ENCODE results near the gene COL12A1.

The COL12A1 gene

GRCh38 chr6:75211920-75212590 lies 6.2 kb upstream of the COL12A1 start:
- H3K9me3 ChIP-seq (ENCODE audit: control insufficient read depth, low read length) = no peaks in the 10 kb centered on the region
- peak overlapping the region; percentile 66 for H3K9ac ChIP-seq (ENCODE audit: low read length)
- peaks cover 48% of the 10 kb centered on the region for H3K4me1 ChIP-seq (ENCODE audit: control insufficient read depth, insufficient read depth, low read length)
- peak overlapping the region; percentile 9 for H3K4me3 ChIP-seq (ENCODE audit: low read length)
- H3K36me3 ChIP-seq (ENCODE audit: control insufficient read depth, insufficient read depth, low read length, severe bottlenecking) = no peaks in the 10 kb centered on the region
- H3K27me3 ChIP-seq (replicated peaks; ENCODE audit: control insufficient read depth, insufficient read depth, low read length) = no peaks in the 10 kb centered on the region
- DNase-seq (ENCODE audit: low read depth) = no peak

- Histone ChIP-seq H3K9ac (ENCODE audit: low read length) (peak overlapping the region; percentile 66), H3K4me1 (ENCODE audit: control insufficient read depth, insufficient read depth, low read length) (peaks cover 51% of the 10 kb centered on the region), H3K4me3 (ENCODE audit: low read length) (peak overlapping the region; percentile 24), H3K9me3 (ENCODE audit: control insufficient read depth, low read length) (no peaks in the 10 kb centered on the region), H3K36me3 (ENCODE audit: control insufficient read depth, insufficient read depth, low read length, severe bottlenecking) (no peaks in the 10 kb centered on the region), H3K27me3 (replicated peaks; ENCODE audit: control insufficient read depth, insufficient read depth, low read length) (no peaks in the 10 kb centered on the region)
- peak; percentile 95 for DNase-seq (ENCODE audit: low read depth)
Observed at GRCh38 chr6:75210885-75211739, 5.3 kb upstream of the COL12A1 start.

- no peaks in the 10 kb centered on the region for H3K36me3 ChIP-seq (ENCODE audit: control insufficient read depth, insufficient read depth, low read length, severe bottlenecking)
- no peak overlapping the region for H3K4me3 ChIP-seq (ENCODE audit: low read length)
- no peak for DNase-seq (ENCODE audit: low read depth)
- peaks cover 51% of the 10 kb centered on the region for H3K4me1 ChIP-seq (ENCODE audit: control insufficient read depth, insufficient read depth, low read length)
- H3K27me3 ChIP-seq (replicated peaks; ENCODE audit: control insufficient read depth, insufficient read depth, low read length) = no peaks in the 10 kb centered on the region
- H3K9me3 ChIP-seq (ENCODE audit: control insufficient read depth, low read length) = no peaks in the 10 kb centered on the region
- no peak overlapping the region for H3K9ac ChIP-seq (ENCODE audit: low read length)
Observed at GRCh38 chr6:75209184-75209723, 3.4 kb upstream of the COL12A1 start.

- Histone ChIP-seq H3K27me3 (replicated peaks; ENCODE audit: control insufficient read depth, insufficient read depth, low read length) (no peaks in the 10 kb centered on the region), H3K4me3 (ENCODE audit: low read length) (peak overlapping the region; percentile 91), H3K4me1 (ENCODE audit: control insufficient read depth, insufficient read depth, low read length) (peaks cover 53% of the 10 kb centered on the region), H3K9ac (ENCODE audit: low read length) (peak overlapping the region; percentile 94), H3K36me3 (ENCODE audit: control insufficient read depth, insufficient read depth, low read length, severe bottlenecking) (no peaks in the 10 kb centered on the region), H3K9me3 (ENCODE audit: control insufficient read depth, low read length) (no peaks in the 10 kb centered on the region)
- DNase-seq (ENCODE audit: low read depth) = peak; percentile 95
Observed at GRCh38 chr6:75208298-75209183, 2.7 kb upstream of the COL12A1 start.

- DNase-seq (ENCODE audit: low read depth) = peak; percentile 58
- no peaks in the 10 kb centered on the region for H3K27me3 ChIP-seq (replicated peaks; ENCODE audit: control insufficient read depth, insufficient read depth, low read length)
- peak overlapping the region; percentile 91 for H3K4me3 ChIP-seq (ENCODE audit: low read length)
- H3K36me3 ChIP-seq (ENCODE audit: control insufficient read depth, insufficient read depth, low read length, severe bottlenecking) = no peaks in the 10 kb centered on the region
- no peaks in the 10 kb centered on the region for H3K9me3 ChIP-seq (ENCODE audit: control insufficient read depth, low read length)
- peak overlapping the region; percentile 94 for H3K9ac ChIP-seq (ENCODE audit: low read length)
- H3K4me1 ChIP-seq (ENCODE audit: control insufficient read depth, insufficient read depth, low read length) = peaks cover 54% of the 10 kb centered on the region
Observed at GRCh38 chr6:75206576-75207342, 906 bp upstream of the COL12A1 start.

- peak overlapping the region; percentile 91 for H3K4me3 ChIP-seq (ENCODE audit: low read length)
Observed at GRCh38 chr6:75204959-75205775, 686 bp downstream of the COL12A1 start.

GRCh38 chr6:75204217-75204958 lies 1.5 kb downstream of the COL12A1 start:
- Histone ChIP-seq H3K9ac (ENCODE audit: low read length) (peak overlapping the region; percentile 94), H3K36me3 (ENCODE audit: control insufficient read depth, insufficient read depth, low read length, severe bottlenecking) (no peaks in the 10 kb centered on the region), H3K4me1 (ENCODE audit: control insufficient read depth, insufficient read depth, low read length) (peaks cover 68% of the 10 kb centered on the region), H3K9me3 (ENCODE audit: control insufficient read depth, low read length) (no peaks in the 10 kb centered on the region), H3K4me3 (ENCODE audit: low read length) (peak overlapping the region; percentile 91), H3K27me3 (replicated peaks; ENCODE audit: control insufficient read depth, insufficient read depth, low read length) (no peaks in the 10 kb centered on the region)
- DNase-seq (ENCODE audit: low read depth) = peak; percentile 96

More at GRCh38 chr6:75204959-75205775, 686 bp downstream of the COL12A1 start:
- DNase-seq (ENCODE audit: low read depth) = peak; percentile 85
- Histone ChIP-seq H3K27me3 (replicated peaks; ENCODE audit: control insufficient read depth, insufficient read depth, low read length) (no peaks in the 10 kb centered on the region), H3K9ac (ENCODE audit: low read length) (peak overlapping the region; percentile 94), H3K9me3 (ENCODE audit: control insufficient read depth, low read length) (no peaks in the 10 kb centered on the region), H3K4me1 (ENCODE audit: control insufficient read depth, insufficient read depth, low read length) (peaks cover 60% of the 10 kb centered on the region), H3K36me3 (ENCODE audit: control insufficient read depth, insufficient read depth, low read length, severe bottlenecking) (no peaks in the 10 kb centered on the region)

- no peaks in the 10 kb centered on the region for H3K27me3 ChIP-seq (replicated peaks; ENCODE audit: control insufficient read depth, insufficient read depth, low read length)
- H3K9me3 ChIP-seq (ENCODE audit: control insufficient read depth, low read length) = no peaks in the 10 kb centered on the region
- H3K4me1 ChIP-seq (ENCODE audit: control insufficient read depth, insufficient read depth, low read length) = peaks cover 73% of the 10 kb centered on the region
- DNase-seq (ENCODE audit: low read depth) = peak; percentile 54
- H3K36me3 ChIP-seq (ENCODE audit: control insufficient read depth, insufficient read depth, low read length, severe bottlenecking) = no peaks in the 10 kb centered on the region
- peak overlapping the region; percentile 94 for H3K9ac ChIP-seq (ENCODE audit: low read length)
- peak overlapping the region; percentile 91 for H3K4me3 ChIP-seq (ENCODE audit: low read length)
Observed at GRCh38 chr6:75203721-75204120, 2.1 kb downstream of the COL12A1 start.

- Histone ChIP-seq H3K4me3 (ENCODE audit: low read length) (peak overlapping the region; percentile 91), H3K9ac (ENCODE audit: low read length) (peak overlapping the region; percentile 94), H3K9me3 (ENCODE audit: control insufficient read depth, low read length) (no peaks in the 10 kb centered on the region), H3K27me3 (replicated peaks; ENCODE audit: control insufficient read depth, insufficient read depth, low read length) (no peaks in the 10 kb centered on the region), H3K4me1 (ENCODE audit: control insufficient read depth, insufficient read depth, low read length) (peaks cover 73% of the 10 kb centered on the region), H3K36me3 (ENCODE audit: control insufficient read depth, insufficient read depth, low read length, severe bottlenecking) (no peaks in the 10 kb centered on the region)
- DNase-seq (ENCODE audit: low read depth) = no peak
Observed at GRCh38 chr6:75202676-75203131, 3.1 kb downstream of the COL12A1 start.

Data from adipocyte (in vitro differentiated cells).